RCC 7860 (cell line): Measurements from ENCODE around the gene FSCN2.

ENCODE experiments used
- DNase-seq: peaks from one replicate; pipeline ENCODE4 v3.0.0-alpha.2; 2015; ENCODE audit warnings: low spot score
- FAIRE-seq: peaks from 2 replicates; lab custom pipeline; 2012; peaks lifted over from hg19 to GRCh38; lab: Jason Lieb, UNC

Gene FSCN2

DNA sequence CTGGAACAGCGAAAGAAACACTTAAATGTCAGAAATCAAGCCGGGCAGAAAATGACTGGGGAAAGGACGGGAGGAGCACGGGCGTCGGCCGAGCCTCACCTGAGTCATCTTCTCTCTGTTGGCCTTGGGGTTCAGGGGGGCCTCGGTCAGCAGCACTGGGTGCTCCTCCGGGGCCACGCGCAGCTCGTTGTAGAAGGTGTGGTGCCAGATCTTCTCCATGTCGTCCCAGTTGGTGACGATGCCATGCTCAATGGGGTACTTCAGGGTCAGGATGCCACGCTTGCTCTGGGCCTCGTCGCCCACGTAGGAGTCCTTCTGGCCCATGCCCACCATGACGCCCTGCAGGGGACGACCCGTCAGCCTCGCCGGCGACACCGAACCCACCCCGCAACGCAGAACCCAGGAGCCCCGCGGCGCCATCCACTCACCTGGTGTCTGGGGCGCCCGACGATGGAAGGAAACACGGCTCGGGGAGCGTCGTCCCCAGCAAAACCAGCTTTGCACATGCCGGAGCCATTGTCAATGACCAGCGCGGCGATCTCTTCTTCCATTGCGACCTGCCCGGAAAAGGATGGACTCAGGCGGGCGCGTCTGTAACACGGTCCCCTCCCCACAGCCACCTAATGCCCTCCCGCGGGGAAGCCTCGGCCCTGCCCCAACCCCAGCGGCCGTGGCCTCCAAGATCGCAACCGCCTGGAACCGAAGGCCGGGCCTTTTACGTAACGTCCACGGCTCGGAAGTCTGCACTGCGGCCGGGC, 16.2 kb upstream of the FSCN2 start:
- DNase-seq (peak; percentile 14), FAIRE-seq (no peak)

DNA sequence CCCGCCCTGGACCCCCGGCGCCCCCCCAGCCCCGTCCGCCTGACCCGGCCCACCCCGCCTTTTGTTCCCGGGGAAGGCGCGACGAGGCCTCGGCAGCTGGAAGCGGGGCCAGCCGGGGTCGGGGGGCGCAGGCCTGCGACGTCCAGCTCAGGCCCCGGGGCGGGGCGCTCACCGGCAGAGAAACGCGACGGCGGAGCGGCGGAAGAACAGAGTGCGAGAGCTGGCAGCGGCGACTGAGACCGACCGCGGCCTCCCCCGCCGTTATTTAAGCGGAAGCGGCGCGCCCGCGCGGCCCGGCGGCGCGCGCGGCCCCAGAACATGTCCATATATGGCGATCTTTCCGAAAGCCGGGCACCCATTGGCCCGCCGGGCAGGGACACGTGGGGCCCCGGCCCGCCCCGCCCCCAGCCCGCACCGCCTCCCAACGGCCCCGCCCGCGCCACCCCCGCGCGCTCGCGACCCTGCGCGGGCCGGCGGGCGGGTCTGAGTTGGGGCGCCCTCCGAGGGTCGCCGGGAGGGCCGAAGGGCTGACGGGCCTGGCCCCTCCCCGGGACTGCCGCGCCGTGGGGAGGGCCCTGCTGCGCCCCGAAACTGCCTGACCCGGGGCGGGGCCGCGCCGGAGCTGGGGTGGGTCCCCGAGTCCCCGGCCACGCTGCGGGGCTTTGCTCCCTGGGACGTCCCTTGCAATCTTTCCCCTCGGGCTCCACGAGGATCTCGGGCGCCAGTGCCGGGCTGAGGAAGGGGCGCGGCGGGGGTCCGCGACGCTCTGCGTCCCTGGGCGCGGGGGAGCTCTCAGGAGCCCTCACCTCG, 15.4 kb upstream of the FSCN2 start, which contains the start of gene ACTG1:
Gene ACTG1 (minus strand): TSS at position 238 of the 810 bp plus-strand sequence. CDS start 445 bp downstream, outside the sequence.
- FAIRE-seq (no peak), DNase-seq (peak; percentile 90)

DNA sequence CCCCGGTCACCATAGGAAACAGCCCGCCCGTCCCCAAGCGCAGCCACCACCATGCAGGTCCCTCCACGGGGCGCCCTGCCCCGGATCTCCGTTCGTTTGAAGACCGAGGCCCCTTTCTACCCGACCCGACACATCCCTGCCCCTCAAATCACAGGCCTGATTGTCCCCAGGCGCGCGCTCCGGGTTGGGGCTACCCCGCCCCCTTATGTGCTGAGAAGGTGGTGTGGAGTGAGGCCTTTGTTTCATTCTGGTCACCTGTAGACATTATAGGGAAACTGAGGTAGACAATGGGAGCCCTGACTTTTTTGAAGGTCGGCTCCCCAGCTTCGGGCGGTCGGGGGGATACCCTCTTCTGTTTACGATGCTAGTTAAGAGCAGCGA, 14.8 kb upstream of the FSCN2 start:
- DNase-seq: peak; percentile 49
- FAIRE-seq: no peak

DNA sequence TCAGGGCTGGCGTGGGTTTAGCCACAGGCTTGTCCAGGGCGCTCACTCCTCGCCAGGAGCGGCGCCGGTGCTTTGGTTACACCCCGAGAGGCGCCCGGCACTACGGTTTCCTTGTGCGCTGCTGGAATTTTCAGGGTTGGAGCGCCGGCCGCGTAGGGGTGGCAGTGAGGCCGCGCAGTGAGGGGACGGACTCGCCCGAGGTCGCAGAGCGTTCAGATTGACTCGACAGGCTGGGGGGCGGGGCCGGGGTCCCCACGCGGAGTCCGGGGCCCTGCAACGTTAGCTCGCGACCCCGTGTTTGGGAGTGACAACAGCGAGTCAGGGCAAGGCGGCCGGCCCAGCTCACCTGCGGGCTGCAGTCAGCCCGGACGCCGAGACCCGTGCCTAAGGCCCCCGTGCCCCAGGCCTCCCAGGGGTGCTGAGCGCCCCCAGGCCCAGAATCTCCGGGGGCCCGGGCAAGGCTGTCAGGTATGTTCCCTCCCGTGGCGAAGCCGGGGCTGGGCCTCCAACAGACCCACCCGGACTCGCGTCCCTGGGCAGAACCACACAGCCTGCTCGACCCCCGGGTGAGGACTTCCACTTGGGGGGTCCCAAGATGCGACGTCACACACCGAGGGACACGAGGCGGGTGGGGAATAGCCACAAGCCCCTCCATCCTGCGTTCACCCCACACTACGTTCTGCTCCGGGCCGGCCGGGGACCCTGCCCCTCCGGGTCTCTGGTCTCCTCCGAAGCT, 14.3 kb upstream of the FSCN2 start:
- DNase-seq: peak; percentile 64
- no peak for FAIRE-seq

DNA sequence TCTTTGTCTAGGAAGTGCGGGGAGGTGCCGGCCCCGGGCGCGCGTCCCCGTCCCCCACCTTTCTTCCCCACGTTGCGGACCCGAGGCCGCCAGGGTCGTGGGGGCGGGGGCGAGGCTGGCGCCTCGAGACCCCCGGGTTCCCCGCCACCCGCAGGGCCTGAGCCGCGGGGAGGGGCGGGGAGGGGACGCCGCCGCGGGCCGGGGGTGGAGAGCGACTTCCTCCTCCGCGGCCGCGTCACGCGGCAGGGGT, 13.8 kb upstream of the FSCN2 start:
- DNase-seq: no peak
- FAIRE-seq: no peak

DNA sequence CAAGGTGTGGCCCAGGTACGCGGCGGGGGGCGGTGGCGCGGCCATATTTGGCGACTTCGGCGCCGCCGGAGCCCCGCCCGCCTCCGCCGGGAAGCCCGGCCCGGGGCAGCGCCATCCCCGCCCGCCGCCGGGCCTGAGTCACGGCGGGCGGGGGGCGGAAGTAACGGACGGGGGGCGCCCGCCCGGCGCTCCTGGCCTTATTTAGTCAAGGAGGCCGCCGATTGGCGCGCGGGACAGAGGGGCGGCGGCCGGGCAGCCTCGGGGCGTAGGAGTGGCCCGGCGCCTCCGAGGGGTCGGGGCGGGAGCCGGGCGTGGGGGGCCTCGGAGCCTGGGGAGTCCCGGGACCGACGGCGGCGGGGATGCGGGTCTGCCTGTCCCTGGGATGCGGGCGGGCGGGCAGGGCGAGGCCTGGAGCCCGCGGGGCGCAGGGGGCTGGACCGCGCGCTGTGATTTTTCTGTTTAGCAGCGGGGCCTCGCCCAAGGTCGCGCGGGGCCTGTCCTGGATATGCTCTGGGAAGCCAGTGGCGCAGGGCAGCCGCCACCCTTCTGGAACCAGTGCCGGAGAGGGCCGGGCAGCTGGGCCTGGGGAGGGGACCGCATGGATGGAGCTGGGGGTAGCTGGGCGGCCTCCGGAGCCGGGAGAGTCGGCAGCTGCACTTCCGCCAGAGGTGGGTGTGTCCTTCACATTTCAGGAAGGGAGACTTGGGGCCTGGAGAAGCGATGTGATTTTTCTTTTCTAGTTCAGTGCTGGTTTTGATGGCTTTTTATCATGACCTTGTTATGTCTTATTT, 13.2 kb upstream of the FSCN2 start:
- peak; percentile 71 for DNase-seq
- no peak for FAIRE-seq

DNA sequence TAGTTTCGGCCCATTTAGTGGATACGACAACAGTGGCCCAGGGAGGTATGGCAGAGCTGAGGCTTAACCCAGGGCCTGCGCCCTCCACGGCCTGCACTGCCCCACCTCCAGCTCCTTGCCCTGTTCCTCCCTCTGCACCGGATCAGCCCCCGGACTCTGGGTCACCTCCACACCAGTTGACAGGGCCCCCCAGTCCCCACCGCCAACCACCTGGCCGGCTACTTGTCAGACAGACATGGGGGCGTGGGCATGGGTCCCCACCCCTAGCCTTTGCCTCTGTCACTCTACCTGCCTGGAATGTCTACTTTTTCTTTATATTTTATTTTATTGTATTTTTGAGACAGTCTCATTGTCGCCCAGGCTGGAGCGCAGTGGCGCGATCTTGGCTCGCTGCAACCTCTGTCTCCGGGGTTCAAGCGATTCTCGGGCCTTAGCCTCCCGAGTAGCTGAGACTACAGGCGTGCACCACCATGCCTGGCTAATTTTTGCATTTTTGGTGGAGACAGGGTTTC, 12.6 kb upstream of the FSCN2 start:
- DNase-seq (no peak), FAIRE-seq (no peak)

DNA sequence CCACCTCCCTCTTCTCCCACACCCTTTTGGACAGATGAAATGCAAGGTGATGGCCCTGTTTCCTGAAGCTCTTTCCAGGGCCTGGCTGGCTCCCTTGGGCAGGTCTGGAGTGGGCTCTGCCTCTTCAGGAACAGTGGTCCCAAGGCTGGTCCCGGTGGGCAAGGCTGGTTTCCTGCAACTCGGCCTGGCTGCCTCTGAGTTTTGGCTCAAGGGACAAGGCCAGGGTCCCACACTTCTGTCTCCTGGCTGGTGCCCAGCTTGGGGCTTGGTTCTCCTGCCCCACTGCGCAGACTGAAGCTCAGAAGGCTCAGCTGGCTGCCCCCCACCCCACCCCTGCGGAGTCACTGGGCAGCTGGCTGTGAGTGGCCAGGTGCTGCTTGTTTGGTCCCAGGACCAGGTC, 11.7 kb upstream of the FSCN2 start:
- DNase-seq (no peak), FAIRE-seq (no peak)

DNA sequence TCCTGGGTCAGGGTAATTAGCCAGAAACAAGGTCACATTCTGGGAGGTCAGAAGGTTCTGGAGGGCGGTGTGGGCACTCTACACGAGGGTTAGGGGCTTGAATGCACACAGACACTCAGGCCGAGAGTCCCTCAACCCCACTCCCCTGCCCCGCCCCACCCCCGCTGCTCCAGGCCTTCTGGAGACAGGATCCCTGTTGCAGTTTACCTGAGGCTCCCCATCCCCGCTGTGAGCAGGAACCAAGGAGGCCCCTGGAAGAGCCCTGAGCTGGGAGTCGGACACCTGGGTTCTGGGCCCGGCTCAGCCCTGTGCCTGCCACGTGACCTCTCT, 11.2 kb upstream of the FSCN2 start:
- DNase-seq (no peak), FAIRE-seq (no peak)

DNA sequence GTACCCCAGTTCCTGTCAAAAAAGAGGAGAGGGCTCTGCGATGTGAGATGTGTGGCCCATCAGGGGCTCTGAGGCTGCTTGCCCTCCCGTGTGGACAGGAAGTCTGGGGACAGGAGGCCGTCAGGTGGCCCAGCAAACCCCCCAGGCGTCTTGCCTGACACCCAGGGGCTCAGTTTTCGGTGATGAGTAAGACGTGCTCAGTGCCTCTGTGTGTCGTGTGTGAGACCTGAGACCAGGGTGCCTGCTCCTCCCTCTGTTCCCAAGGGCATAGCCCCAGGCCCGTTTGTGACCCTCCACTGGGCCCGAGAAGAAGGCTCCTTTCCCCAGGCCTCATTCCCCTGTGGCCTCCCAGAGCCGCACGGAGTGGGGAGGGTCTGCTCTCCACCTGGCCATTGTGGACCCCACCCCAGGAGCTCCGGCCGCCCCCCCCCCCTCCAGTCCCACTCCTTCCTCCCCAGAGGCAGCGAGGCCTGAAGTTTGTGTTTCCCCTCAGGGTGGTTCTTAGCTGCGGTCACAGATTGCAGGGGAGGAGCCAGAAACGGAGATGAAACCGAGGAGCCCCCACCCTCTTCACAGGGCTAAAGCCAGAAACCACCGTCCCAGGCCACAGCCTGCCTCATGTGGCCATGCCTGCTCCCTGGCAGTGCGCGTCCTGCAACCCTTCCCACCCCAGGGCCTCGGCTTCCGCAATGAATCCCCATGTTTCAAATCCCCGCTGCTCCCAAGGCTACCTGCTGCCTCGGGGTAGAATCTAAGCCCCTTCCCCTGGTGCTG, 10.7 kb upstream of the FSCN2 start:
- no peak for DNase-seq
- no peak for FAIRE-seq

DNA sequence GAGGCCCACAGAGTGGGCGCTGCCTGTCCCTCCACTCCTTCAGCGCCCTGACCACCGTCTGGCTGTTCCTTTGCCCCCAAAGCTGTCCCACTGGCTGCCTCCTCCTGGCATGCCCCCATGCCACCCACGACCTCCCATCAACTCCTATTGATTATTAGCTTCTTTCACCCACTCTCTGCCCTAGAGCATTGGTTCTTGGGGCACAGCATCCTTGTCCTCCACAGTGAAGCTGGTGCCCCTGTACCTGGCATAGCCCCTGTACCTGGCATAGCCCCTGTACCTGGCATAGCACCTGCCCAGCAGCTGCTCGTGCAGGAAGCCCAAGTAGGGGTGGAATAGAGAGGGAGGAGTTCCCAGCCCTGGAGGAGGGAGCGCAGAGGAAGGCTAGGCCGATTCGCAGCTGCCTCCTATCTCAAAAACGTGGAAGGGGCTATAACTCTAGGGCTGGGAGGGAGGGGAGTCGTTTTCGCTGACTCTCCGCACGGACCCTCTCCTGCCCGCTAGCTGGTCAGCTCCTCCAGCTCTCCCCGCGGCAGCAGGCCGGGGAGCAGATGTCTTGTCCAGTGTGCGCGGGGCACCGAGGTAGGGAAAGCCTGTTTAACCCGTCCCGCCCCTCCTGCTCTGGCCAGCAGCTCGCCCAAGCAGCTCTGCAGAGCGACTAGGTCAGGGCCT, 9.9 kb upstream of the FSCN2 start:
- DNase-seq (no peak), FAIRE-seq (no peak)

DNA sequence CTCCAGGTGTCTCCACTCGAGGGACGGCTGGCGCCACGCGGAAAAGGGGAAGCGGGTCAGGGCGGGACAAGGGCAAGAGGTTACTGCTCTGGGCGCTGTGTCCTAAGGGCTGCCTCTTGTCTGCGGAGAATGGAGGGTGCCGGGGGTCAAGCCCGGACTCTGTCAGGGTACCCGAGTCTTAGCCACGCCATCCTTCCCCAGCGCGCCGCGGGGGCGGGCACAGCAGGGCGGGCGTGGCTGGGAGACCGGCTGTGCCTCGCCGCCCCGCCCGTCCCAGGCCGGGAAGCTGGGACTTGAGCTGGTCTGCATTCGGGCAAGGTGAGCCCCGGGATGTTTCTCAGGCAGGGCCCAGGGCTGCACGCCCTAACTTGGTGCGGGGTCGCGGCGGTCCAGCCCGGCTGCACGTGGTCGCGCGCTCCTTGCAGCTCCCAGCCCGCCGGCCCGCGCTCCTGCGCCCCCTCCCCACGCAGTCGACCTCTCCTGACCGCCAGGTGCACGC, 9.3 kb upstream of the FSCN2 start:
- FAIRE-seq (no peak), DNase-seq (no peak)

DNA sequence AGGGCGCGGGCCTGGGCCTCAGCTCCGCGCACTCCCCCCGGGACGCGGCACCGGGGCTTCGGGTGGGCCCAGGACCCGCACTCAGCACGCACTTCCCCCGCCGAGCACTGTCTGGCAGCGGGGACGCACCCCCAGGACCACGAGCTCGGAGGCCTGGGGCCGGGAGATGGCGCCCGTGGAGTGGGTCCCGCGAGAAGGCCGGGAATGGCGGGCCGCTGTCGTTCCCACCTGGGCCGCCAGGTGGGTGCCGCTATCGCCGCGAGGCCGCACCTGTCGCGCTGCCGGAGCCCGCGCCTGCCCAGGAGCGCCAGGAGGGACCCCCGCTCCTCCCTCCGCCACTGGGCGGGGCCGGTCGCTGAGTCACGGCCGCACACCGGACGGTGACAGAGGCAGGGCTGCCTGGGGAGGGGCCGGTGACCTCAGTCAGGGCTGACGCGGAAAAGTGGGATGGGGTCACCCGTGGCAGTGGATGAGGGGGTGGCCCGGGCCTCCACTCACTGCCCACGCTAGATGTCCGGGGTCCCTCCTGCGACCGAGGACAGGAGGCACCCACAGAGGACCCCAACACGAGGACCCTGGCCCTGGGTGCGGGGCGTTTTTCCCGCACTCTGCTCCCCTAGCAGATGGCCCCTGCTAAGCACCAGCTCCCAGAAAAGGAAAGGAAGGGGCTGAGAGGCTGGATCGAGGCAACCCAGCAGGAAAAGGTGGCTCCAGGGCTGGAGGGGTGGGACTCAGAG, 8.7 kb upstream of the FSCN2 start:
- DNase-seq (peak; percentile 47), FAIRE-seq (no peak)

DNA sequence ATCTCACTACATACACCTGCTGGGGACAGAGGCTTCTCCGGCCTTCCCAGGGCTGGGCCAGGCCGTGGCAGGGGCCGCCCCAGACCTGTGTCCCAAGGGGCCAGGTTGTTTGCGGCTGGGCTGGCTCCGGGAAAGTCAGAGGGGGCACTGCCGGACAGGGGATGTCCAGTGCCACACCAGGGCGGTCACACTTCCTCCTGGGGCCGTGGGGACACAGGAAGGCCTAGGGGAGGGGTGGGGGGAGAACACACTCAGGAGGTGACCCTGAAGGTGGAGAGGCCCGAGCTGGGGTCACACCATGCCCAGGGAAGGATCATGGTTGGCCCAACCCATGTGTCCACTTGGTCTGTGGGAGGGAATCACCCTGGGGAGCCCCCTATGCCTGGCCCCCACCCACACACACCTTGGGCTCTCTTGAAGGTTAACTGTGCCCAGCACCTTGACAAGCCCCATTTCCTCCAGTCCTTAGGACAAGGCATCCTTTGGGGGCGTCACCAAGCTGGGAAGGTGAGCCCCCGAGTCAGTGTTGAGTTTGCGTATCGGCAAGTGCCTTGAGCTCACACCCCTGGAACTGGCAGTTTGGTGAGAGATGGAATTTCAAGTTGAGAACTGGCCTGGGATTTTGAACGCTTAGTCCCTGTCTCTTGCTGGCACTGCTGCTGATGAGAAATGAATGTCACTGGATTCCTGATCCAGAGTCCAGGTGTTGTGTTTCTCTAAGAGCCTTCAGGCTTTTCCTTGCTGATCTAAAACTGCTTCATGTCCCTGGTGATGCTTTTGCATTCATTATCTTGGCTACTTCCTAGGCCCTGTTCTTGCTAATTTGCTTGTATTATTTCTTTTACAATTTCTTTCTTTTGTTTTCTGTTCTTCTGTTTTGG, 7.9 kb upstream of the FSCN2 start:
- FAIRE-seq (no peak), DNase-seq (no peak)

DNA sequence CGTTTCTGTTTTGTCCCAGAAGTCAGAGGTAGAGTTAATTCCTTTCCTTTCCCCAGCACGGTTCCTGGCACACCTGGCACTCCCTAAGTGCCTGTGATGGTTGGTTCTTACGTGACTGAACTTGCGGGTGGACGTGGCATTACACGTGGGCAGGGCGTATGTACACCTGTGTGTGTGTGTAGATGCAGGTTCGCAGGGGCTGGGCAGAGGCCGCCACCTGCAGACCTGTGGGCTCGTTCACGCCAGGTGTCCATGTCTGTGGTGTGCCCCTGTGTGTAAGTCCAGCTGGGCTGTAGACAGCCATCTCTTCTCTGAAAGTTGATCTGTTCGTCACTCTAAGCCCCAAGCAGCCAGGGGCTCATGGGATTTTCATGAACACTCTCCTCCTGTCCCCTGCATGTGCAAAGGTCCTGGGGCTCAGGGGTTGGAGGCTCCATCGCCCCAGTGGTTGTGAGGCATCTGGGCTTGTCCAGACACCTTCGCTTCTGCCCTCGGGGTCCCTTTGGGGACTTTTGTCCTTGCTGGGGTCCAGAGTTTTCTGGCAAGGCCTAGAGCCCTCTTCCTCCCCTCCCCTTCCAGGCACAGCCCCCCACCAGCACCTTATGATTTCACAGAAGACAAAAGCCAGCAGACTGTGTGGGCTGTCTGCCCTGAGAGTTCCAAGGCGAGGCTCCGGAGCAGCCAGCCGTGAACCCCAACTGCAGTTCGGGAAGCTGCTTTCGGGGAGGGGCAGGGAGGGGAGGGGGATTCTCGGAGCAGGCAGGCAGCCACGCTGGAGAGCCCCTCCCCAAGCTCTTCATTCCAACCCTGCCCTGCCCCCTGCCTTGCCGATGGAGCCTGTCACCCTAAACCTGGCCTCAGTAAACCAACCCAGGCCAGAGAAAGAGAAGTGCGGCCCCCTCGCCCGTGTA, 5.4 kb upstream of the FSCN2 start:
- DNase-seq (no peak), FAIRE-seq (no peak)

DNA sequence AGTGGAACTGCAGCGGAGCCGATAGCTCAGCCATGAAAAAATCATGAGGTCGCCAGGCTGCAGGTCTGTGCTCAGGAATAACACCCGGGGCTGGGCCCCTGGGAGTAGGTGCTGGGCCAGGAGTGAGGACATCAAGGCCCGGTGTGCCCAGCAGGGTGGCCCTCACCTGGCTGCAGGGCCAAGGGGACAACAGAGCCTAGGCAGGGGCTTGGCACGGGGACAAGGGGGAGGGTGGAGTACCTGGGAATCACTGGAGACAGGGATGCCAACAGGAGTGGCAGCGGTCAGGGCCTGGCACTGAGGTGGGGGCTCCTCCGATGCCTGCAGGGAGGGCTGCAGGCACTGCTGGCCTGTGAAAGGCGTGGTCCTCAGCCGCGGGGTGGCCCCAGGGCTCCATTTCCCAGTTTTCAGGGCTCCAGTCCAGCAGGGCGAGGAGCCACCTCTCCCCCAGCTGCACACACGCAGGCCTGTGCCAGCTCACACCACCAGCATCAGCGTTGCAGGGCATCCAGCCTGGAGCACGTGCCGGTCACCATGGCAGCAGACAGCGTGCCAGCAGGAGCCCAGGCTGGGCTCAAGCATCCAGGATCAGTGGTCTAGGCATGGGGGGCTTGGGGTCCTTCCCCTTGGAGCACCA, 4.7 kb upstream of the FSCN2 start:
- FAIRE-seq: no peak
- DNase-seq: no peak
